Measurements from ENCODE around the gene ADCY6. TPM values are rescaled to one million over a fixed set of nuclear protein-coding genes. Genes with fewer than 3 reads are reported as not detected.

The ADCY6 gene
- total and polyA plus RNA-seq, 12 donors, result 35.3 to 144 (median 121) TPM

DNA sequence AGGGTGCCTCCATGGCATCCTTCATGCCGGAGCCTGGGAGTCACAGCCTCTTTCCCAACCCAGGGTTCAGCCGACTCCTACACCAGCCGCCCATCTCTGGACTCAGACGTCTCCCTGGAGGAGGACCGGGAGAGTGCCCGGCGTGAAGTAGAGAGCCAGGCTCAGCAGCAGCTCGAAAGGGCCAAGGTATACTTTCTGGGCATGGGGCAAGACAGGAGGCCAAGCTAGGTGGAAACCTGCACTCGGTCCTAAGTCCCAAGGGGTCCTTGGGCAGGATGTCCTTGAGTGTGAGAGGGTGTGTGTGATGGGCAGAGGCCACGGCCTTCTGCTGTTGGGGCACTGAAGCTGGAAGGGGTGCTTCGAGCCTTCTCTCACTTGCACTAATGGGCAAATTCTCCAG, 34.4 kb upstream of the ADCY6 start:
- peaks cover 0 to 15% (median 0%) of the 10 kb centered on the region in 7 donors for H3K27me3 ChIP-seq
- H3K4me1 ChIP-seq, result peaks cover 0 to 13% (median 7%) of the 10 kb centered on the region in 9 donors
- DNase-seq (no peak), ATAC-seq (no peak)
- H3K4me3 ChIP-seq, result no peak overlapping the region
- intact Hi-C loops (cut with DNase I), result no loop called here
- H3K9me3 ChIP-seq, result no peaks in the 10 kb centered on the region
- H3K27ac ChIP-seq, result no peak overlapping the region
- H3K36me3 ChIP-seq, result peaks cover 0 to 52% (median 3%) of the 10 kb centered on the region in 9 donors
- TF ChIP-seq, protein P1, sequence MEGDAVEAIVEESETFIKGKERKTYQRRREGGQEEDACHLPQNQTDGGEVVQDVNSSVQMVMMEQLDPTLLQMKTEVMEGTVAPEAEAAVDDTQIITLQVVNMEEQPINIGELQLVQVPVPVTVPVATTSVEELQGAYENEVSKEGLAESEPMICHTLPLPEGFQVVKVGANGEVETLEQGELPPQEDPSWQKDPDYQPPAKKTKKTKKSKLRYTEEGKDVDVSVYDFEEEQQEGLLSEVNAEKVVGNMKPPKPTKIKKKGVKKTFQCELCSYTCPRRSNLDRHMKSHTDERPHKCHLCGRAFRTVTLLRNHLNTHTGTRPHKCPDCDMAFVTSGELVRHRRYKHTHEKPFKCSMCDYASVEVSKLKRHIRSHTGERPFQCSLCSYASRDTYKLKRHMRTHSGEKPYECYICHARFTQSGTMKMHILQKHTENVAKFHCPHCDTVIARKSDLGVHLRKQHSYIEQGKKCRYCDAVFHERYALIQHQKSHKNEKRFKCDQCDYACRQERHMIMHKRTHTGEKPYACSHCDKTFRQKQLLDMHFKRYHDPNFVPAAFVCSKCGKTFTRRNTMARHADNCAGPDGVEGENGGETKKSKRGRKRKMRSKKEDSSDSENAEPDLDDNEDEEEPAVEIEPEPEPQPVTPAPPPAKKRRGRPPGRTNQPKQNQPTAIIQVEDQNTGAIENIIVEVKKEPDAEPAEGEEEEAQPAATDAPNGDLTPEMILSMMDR (IDR thresholded peaks at IDR 0.05), result no peak
- WGBS, 2 donors, result 89 to 93% methylated on average over 11 of the region's 11 CpGs

DNA sequence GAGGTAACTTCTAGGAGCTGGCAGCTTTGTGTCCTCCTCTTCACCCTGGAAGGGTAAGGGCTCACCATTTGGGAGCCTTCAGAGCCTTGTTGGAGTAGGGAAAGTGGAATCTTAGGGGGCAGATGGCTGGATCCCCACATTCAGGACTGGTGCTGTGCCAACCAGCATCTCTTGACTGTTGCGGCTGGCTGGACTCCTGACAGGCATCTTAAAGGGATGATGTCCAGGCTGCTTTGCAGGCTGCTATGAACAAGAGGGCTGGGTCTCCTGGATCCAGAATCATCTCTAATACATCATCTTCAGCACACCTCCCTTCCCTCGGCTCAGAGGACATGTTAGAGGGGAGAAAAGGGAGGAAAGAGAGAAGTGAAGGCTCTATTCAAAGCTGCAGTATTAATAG, 33.8 kb upstream of the ADCY6 start:
- H3K4me3 ChIP-seq, result no peak overlapping the region
- DNase-seq (no peak), ATAC-seq (no peak)
- peaks cover 0 to 47% (median 0%) of the 10 kb centered on the region in 9 donors for H3K36me3 ChIP-seq
- intact Hi-C loops (cut with DNase I), result no loop called here
- H3K9me3 ChIP-seq, result no peaks in the 10 kb centered on the region
- TF ChIP-seq, protein P1 (IDR thresholded peaks at IDR 0.05), result no peak
- 73 to 85% methylated on average over 2 of the region's 2 CpGs for WGBS, 2 donors
- H3K4me1 ChIP-seq, result peaks cover 0 to 18% (median 11%) of the 10 kb centered on the region in 9 donors
- peaks cover 0 to 20% (median 0%) of the 10 kb centered on the region in 7 donors for H3K27me3 ChIP-seq
- no peak overlapping the region for H3K27ac ChIP-seq

DNA sequence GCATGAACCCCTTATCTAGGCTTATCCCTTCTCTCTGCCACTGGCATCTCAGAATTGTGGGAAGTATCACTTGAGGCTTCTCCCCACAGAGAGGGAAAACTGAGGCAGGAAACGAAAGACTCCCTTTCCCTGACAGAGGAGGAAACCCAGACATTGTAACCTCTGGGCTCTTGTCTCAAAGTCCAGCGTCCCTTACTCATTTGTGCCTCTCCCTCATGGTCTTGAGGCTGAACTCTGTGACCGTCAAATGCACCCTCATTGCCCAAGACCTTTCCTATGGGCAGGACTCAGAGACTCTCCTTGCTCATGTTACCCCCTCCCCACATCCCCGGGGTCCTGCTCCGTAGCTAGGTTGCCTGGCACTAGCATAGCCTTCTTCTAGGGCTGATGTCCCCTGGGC, 33.2 kb upstream of the ADCY6 start:
- intact Hi-C loops (cut with DNase I), result no loop called here
- WGBS, 2 donors, result 87 to 92% methylated on average over 5 of the region's 5 CpGs
- peaks cover 0 to 22% (median 16%) of the 10 kb centered on the region in 9 donors for H3K4me1 ChIP-seq
- no peak for DNase-seq
- peaks cover 0 to 25% (median 0%) of the 10 kb centered on the region in 7 donors for H3K27me3 ChIP-seq
- H3K9me3 ChIP-seq, result no peaks in the 10 kb centered on the region
- no peak overlapping the region for H3K4me3 ChIP-seq
- peaks cover 0 to 41% (median 0%) of the 10 kb centered on the region in 9 donors for H3K36me3 ChIP-seq
- TF ChIP-seq, protein P1 (IDR thresholded peaks at IDR 0.05), result no peak
- ATAC-seq, result no peak
- H3K27ac ChIP-seq, result no peak overlapping the region

DNA sequence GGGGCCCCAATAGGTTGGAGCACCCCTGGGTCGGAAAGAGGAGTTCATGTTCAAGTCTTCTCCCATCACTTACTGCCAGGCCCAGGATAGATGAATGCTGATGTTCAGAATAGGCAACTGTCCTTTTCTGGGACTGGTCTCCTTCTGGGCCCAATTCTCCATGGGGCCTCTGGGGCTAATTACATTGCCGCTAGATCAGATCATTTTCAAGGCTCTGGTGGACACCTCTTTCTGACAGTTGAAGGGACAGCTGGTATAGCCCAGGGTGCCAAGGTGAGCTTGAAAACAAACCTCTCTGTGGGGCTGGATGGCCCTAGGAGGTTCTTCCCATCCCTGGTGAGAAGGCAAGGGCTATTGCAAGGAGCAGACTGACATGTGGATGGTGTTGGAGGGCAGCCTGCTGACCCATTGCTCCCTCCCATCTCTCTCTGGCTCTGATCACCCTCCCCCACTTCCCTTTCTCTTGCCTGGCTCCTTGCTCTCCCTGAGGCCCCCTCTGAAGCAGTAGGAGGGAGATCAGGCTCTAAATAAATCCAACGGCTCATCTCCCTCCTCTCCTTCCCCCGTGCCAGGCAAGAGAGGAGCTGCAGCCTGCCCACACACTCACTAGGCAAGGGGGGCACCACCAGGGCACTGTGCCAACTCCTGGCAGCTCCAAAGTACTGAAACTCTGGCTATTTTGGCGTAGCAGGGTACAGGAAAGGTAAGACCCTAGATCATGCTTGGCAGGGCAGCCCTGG, 31.3 kb upstream of the ADCY6 start:
- ATAC-seq, result no peak

More for the DNA sequence above, 31.3 kb upstream of the ADCY6 start:
- 75 to 85% methylated on average over 5 of the region's 5 CpGs for WGBS, 2 donors
- TF ChIP-seq, protein P1 (IDR thresholded peaks at IDR 0.05), result no peak
- DNase-seq, result no peak
- Histone ChIP-seq H3K27me3 (peaks cover 0 to 38% (median 0%) of the 10 kb centered on the region in 7 donors), H3K4me3 (no peak overlapping the region), H3K9me3 (no peaks in the 10 kb centered on the region), H3K36me3 (peaks cover 0 to 21% (median 0%) of the 10 kb centered on the region in 9 donors), H3K27ac (no peak overlapping the region), H3K4me1 (peaks cover 4 to 39% (median 24%) of the 10 kb centered on the region in 9 donors)
- intact Hi-C loops (cut with DNase I), result loop anchor here in 1 of 10 donors (5.0 kb wide), 1 partner anchor 727 kb away; no protein-coding TSS in a partner anchor
